Right renal pelvis (tissue), 4 donors: ENCODE measurements around the gene ZNF792. TPM values are rescaled to one million over a fixed set of nuclear protein-coding genes. Genes with fewer than 3 reads are reported as not detected.
"Not testable (repeated sequence)": the region's sequence is repeated elsewhere in the genome, so short reads cannot be mapped to it uniquely, and the experiment has no call there.

ENCODE experiments used
- DNase-seq, 4 donors: peaks; one replicate each; pipeline ENCODE4 v3.0.0-alpha.2; 2013; ENCODE audit warnings: low read depth in 4 of 4, low spot score in 3 of 4, missing footprints in 1 of 4
- polyA plus RNA-seq, 4 donors: library from polyadenylated mRNA; unstranded; fragments of 120-200 nt; gene quantifications; one replicate each; pipeline ENCODE4 v1.2.1, GENCODE V29; 2013; ENCODE audit not compliant: insufficient read length in 4 of 4

Gene ZNF792
- polyA plus RNA-seq, 4 donors = 5.2 to 7.5 (median 6.9) TPM

DNA sequence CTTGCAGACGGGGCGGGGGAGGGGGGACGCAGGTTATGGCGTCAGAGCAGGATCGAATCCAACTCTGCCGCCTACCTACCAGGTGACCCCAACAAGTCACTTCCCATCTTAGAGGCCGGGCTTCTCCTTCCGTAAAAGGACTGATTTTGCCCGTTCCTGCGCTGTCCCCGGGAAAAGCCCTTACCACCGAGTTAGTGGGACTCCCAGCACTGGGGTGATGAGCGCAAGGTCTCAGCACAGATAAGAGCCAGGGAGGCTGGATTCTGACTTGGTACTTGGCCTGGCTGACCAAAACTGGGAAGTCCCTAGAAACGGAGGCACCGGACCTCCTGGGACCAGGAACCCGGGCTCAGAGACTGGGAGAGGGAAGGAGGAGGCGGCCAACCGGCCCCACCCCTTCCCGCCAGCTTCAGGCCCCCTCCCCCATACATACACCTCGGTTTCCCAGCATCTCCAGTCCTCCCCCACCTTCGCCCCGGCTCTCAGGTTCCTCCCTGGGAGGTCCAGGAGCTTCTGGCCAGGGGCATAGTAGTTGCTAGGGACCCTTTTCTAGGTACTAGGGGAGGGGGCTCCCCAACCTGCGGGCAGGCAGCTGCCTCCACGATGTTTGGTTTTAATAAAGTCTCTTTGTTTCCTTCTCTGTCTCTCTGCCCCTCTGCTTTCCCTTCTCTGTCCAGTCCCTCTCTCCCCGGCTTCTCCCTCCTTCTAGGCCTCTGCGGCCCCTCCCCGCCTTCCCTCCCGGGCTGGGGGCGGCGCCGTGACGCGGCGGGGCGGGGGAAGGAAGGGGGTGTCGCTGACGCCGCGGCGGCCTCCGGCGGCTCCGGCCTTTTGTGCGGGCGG, 35.7 kb upstream of the ZNF792 start, which contains the start of gene GRAMD1A:
Gene GRAMD1A (plus strand): TSS at position 826 of the 840 bp plus-strand sequence. CDS start 156 bp downstream, outside the sequence.
- peak; percentile 77 to 85 (median 78) for DNase-seq

DNA sequence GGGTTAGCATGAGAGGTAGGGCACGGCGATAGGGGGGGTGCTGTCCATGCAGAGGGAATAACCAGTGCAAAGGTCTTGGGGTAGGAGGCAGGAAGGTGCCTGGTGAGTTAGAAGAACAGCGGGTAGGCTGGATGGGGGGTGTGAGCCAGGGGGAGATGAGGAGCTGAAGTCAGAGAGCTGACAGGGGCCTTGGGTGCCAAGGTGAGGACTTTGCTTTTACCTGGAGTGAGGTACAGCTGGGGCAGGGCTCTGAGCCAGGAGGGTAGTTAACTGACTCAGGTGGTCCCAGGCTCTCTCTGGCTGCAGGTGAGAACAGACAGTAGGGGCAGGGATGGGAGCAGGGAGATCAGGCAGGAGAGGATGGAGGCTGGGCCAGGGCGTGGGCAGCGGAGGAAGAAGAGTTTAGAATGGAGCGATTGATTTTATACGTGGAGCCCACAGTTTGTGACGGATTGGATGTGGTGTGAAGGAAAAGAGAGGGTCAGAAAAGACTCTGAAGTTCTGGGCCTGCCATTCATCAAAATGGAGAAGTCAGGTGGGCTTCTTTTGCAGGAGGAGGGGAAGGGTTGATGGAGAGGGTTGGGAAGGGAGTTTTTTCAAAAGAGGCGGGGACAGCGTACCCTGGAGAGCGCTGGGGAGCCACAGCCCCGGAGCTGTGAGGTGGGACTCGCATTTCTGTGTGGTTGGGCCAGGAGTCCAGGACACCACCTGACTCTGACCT, 34.9 kb upstream of the ZNF792 start:
- no peak for DNase-seq

DNA sequence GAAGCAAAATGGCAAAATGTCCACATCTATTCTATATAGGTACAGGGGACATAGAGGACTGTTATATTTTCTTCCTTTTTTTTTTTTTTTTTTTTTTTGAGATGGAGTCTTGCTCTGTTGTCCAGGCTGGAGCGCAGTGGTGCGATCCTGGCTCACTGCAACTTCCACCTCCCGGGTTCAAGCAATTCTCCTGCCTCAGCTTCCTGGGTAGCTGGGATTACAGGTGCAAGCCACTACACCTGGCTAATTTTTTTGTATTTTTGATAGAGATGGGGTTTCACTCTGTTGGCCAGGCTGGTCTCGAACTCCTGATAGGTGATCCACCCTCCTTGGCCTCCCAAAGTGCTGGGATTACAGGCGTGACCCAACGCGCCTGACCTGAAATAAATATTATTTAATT, 34.2 kb upstream of the ZNF792 start:
- not testable (repeated sequence) for DNase-seq

DNA sequence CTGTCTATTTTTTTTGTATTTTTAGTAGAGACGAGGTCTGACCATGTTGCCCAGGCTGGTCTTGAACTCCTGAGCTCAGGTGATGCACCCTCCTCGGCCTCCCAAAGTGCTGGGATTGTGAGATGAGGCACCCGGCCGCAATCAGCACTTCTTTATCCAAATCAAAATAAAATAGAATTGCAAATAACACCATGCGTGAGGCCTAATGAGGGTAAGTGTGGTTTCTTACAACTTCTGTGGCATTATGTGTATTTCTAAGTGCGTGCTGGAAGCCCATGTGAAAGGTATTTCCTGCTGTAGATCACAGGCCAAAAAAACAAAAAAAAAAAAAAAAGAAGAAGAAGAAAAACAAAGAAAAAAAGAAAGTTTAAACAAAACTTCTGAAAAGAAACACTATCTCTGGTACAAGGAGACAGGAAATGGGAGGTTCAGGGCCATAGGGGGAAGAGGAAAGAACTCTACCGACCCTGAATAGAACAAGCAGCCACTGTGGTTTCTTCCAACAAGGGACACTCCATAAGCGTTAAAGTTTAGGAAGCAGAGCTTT, 33.1 kb upstream of the ZNF792 start:
- no peak for DNase-seq

DNA sequence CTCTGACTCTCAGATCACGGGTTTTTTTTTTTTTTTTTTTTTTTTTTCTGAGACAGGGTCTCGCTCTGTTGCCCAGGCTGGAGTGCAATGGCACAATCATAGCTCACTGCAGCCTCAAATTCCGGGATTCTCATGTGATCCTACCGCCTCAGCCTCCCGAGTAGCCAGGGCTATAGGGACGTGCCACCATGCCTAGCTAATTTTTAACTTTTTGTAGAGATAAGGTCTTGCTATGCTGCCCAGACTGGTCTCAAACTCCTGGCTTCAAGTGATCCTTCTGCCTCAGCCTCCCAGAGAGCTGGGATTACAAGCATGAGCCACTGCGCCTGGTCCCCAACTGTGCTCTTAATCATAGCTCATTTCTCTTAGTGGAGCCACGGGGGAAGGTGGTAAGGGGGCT, 31.5 kb upstream of the ZNF792 start:
- DNase-seq = no peak

DNA sequence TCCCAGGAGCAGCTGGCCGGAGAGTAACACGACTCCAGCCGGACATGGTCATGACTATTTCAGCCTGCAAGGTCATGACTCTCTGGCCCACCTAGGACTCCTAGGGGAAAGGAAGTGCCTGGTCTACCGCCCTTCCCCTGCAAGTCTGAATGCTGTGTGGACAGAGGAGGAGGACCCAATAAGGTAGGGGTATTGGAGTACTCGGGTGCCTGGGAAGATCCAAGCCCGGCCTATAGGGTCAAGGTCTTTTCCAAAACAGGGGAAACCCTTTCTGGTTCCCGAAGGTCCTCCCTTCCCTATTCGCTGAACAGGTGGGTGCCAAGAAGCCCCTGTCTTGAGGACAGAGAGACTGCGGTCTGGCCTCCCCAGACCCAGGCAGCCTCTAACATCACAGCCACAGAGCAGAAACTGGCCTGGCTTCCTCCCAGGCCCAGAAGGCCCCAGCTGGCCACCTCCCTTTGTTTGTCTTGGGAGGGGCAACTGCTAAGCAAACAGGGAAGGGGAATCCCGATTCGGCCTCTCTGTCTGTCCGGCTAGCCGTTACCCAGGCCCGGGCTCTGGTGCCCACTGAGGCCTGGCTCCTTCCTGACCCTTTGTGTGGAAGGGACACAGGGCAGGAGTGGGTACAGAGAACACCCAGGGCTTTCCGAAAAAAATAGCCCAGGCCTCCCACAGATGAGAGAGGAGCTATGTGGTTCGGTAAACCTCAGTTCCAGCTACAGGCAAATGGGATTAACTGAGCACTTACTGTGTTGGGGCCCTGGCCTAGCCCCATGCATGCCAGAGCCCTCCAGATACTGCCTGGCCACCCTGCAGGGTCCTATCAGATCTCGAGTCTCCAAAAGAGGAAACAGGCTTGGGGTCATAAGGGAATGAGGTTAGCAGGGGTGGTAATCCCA, 30.9 kb upstream of the ZNF792 start:
- no peak for DNase-seq

DNA sequence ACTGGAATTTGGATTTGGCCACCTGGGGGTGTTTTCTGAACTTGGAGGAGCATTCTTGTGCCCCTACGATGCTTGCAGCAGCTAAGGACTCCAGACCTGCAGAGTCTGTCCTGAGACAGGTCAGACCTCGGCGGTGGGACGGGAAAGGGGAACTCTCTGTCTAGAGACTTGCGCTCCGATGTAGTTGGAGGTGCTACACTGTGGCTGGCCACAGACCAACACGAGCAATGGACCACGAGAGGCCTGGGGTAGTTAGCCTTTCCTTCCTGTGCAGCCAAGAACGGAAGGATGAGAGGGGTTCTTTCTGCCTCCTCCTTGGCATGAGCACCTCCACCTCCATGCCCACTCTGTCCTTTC, 30.2 kb upstream of the ZNF792 start:
- DNase-seq = no peak

DNA sequence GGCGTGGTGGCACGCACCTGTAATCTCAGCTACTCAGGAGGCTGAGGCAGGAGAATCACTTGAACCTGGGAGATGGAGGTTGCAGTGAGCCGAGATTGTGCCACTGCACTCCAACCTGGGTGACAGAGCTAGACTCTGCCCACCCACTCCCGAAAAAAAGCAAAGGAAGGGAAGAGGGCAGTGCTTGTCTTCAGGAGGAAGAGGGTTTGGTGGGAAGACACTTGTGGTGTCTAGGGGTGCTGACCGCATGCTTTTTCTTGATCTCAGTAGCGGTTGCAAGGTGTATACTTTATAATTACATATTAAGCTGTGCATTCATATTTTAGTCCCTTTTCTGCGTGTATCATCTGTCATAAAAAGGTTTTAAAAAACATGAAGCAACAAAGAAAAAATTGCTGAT, 28.6 kb upstream of the ZNF792 start:
- not testable (repeated sequence) for DNase-seq

DNA sequence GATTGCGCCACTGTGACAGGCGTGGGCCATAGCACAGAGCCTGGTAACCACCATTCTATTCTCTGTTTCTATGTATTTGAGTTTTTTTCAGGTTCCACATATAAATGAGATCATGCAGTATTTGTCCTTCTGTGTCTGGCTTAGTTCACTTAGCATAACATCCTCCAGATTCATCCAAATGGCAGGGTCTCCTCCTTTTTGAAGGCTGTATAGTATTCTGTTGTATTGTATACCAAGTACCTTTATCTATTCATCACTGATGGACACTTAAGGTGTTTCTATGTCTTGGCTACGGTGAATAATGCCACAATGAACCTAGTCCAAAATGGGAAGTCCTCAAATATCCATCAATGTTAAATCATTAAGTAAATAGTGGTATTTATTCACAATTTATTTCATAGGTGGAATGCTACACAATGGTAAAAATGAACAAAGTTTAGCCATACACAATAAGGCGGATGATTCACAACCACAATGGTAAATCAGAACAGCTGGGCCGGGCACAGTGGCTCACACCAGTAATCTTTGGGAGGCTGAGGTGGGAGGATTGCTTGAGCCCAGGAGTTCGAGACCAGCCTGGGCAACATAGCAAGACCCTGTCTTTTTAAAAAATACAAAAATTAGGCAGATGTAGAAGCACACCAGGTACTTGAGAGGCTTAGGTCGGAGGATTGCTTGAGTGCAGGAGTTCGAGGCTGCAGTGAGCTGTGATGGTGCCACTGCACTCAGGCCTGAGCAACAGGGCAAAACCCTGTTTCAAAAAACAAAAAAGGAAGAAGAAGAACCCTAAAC, 27.7 kb upstream of the ZNF792 start:
- DNase-seq = no peak

DNA sequence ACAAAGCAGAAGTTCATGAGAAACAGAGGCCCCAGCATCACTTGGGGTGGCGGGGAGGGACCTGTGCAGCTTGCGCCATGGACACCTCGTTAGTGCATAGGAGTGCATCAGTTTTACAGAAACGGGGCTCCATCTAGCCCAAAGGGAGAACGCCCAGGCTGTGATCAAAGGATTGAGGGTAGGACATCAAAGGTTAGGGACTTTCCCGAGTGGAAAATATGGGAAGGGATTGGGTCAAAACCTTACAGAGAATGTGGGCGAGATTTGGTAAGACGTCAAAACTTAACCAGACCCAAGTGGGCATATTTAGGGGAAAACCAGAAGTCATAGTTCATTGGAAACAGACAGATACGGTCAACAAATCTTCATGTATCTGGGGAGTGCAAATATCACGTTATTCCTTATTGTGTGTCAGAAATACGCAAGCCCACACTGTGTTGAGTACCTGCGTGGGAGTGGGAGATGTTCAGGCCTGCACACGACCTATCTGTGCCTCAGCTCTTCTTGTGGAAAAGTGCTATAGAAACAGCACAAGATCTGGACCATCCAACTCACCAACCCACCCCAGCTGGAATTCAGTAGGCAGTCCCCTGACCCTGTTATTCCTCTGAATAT, 26.7 kb upstream of the ZNF792 start:
- DNase-seq = no peak

DNA sequence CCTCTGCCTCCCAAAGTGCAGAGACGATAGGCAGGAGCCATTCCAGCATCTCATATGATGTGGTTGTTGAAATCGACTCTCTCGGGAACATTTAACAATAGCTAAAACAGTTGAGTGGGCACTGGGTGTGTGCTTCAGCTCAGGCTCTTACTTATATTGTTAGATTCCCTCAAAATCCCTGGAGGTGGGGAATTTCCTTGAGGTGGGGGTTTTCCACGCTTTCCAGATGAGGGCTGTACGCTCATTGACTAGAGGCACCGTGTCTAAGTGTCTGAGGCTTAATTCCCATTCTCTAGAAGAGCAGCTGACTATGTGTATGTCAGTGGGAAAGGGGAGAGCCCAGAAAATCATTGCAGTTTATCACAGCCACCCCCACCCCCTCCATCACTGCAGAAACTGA, 25.3 kb upstream of the ZNF792 start:
- DNase-seq = no peak

DNA sequence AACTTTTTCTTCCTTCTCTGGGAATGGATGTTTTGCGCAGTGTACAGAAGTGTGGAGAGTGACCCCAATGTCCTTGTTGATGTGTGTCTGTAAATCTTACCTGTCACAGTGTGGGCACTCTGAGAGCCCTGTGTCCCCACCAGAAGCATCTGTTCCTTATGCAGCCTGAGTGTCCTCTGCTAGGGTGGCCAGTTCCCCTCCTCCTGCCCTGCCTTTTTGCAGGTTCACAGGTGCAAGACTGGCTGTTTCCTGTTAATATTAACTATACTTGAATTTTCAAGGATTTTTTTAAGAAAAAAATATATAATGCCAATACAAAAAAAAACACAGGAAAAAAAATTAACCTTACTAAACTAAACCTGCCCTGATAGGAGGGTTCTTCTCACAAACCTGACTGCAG, 24.1 kb upstream of the ZNF792 start:
- no peak for DNase-seq

DNA sequence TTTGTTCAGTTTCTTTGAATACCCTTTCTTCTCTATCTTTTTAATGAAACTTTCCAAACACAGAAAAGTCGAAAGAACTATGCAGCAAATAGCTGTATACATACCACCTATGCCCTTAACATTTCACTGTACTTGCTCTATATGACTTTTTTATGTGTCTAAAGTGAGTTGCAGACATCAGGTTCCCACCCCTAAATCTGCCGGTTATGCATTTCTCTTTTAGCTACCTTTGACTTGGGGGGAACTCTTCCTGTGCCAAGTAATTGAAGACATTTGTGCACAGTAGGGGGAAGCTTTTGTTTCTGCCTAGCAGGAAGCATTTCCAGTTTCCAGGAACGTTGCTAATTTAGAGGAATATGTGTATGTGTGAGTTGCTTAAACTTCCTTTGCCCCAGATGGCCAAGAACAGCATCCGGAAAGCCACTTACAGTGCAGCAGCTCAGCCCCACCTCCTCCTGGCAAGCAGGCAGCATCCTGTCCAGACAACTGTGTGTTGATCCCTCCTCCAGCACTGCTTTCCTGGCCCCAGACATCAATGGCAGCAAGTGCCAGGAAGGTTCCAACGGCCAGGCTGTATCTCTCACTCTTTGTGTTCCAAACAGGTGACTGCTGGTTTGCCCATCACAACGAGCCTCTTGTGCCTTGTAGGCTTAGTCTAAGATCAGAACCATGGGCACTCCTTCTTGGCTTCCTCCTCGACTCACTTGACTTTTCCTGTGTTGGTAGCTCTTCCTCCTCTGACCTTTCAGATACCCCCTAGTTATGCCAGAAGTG, 21.4 kb upstream of the ZNF792 start:
- no peak for DNase-seq

DNA sequence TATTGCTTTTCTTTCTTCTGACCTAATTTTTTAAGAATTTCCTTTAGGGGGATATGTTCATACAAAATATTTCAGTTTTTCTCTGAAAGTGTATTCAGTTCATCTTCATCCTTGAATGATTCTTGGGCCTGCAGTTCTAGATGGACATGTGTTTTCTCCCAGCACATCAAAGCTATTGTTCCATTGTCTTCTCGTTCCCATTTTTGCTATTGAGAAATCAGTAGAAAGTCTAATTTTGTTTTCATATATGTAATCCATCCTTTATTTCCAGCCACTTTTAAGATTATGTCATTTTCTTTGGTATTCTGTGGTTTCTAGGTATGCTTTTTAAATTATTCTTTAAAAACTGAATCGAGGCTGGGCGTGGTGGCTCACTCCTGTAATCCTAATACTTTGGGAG, 20.3 kb upstream of the ZNF792 start:
- DNase-seq = no peak

DNA sequence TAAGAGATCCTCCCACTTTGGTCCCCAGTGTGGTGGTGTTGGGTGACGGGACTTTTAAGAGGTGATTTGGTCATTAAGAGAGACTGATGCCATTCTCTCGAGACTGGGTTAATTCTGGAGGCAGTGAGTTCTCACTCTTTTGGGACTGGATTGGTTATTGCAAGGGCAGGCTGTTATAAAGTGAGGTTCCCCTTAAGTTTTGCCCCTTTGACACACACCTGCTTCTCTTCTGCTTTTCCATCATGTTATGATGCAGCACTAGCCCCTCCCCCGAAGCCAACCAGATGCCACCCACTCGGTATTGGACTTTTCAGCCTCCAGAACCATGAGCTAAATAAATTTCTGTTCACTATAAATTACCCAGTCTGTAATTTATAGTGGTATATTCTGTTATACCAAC, 19.8 kb upstream of the ZNF792 start:
- DNase-seq = no peak

DNA sequence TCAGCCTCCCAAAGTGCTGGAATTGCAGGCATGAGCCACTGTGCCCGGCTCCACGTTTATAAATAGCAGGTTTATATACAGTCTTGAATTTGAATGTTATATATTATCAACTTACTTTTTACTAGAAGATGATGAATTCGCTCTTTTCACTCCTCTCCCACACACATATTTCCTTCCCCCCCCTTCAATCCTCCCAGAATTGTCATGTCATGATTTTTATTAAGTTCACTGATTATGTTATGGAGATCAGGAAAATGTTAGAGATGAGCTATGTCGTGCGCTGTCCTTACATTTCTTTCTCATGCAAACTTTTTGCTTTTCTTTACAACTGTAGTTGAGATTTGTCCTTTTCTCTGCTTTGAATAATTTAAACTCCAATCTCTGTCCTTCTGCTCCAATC, 18.2 kb upstream of the ZNF792 start:
- no peak for DNase-seq

DNA sequence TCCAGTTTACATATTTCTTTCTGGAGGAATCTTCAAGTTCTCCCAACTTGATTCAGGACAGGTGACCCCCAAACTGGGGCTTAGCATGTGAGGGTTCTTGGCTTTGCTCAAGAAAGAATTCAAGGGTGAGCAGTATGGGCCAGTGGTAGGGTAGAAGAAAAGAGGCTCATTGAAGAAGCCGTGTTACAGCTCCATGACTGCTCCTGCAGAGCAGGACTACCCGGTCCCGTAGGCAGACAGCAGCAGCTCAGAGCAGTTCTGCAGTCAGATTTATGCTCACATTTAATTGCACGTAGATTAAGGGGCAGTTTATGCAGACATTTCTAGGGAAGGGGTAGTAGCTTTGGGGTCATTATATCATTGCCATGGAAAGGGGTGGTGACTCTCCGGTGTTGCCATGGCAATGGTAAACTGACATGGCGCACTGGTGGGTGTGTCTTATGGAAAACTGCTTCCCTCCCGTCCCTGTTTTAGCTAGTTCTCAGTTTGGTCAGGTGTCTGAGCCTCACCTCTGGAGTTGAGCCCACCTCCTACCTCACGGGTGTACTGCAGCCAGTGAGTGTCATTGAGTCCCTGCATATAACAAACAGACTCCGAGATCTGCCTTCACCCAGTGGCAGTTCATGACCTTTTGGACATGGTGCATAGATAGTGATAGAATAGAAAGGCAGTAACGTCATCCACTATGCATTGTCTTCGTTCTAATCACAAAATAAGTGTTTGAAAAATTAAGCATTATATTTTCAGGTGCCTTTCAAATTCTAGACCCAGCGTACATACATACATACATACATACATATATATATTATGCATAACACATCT, 16.0 kb upstream of the ZNF792 start:
- DNase-seq = no peak

DNA sequence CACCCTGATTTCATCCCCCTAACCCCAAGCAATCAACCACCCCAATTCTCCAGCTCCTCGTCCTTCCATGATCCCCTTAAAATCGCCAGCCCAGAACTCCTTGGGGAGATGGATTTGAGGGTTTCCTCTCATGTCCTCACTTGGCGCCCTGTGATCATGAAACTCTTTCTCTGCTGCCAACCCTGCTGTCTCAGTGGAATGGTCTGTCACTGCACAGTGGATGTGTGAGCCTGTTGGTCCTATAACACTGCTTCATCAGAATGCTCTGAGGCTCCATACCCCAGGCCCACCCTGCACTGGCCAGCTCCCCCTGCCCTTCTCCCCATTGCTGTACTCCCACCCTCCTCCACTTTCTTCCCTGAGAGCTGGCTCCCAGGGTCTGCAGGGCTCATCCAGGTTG, 12.6 kb upstream of the ZNF792 start:
- DNase-seq = no peak
